Inflammatory macrophage (primary cell): ENCODE data around the gene KMO.

Experiments used
- DNase-seq, 2 donors: peaks; one replicate each; pipeline ENCODE4 v3.0.0-alpha.2; 2020 to 2022

KMO gene

DNA sequence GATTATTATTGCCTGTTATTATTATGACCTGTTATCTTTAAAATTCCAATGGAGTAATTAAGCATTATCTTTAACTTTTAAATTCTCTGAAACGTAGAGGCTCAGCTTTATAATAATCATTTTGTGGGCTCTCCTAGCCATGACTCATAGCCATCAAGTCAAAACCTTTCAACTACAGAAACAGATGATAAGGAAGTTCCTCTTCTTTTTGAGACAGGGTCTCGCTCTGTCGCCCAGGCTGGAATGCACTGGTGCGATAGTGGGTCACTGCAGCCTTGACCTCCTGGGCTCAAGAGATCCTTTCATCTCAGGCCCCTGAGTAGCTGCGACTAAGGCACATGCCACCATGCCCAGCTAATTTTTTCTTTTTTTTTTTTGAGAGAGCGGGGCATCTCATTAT lies 64.5 kb downstream of the KMO start:
- peak in 1 of 2 donors; percentile 2 for DNase-seq

DNA sequence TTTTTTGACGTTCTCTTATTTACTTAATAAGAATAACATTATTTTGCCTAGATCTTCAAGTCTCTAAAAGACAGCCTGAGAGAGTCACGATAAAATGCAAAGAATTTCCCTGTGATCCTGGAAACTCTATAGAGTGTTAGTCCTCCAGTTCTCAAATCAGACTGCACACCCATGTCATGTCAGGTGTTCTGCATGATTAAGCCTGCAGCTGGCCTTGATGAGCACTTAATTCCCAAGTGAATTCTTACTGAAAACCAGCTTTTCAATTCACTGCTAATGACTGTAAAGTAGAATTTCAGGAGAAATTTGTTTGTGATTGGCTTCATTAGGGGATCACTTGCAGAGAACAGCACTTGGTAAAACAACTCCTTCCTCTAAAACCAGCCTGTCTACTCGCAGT lies 66.1 kb downstream of the KMO start:
- DNase-seq: peak in 1 of 2 donors; percentile 1

DNA sequence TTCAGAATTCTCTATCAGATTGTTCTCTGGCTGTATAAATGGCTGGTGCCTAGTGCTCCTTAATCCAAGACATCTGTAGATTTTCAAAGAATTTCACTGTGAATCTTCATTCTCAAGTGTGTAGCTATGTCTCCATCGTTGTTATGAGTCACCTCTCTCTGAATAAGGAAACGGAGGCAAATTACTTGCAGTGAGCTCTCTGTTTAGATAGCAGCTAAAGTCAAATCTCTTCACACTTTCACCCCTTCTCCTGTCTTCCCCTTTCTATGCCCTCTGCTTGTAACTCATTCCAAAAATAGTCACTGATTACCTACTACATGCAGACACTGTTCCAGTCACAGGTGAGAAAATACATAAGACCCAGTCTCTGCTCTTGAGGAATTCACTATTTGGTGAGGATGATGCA lies 68.3 kb downstream of the KMO start:
- DNase-seq: peak; percentile 45 to 47

DNA sequence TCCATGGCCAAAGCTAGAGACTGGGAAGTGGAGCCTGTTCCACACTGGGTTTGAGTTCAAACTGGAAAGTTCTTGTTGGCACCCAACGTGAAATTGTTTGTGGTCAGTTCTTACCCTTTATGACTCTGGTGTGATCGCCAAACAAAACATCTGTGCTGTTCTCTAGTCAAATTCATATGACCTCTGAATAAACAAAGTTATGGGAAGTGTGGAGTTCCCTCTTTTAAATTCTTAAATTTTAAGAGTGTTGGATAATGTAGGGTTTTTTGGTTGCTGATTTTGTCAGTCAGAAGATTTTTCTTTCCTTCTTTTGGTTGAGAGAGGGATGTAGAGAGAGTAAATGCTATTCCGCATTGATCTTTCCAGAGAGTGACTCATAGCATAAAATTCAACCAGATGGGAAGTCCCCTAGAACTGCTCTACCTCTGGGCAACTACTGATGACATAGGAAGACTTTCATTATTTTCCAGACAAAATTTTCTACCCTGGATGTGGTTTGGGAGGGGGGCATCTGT lies 71.6 kb downstream of the KMO start:
- peak; percentile 64 to 76 for DNase-seq

DNA sequence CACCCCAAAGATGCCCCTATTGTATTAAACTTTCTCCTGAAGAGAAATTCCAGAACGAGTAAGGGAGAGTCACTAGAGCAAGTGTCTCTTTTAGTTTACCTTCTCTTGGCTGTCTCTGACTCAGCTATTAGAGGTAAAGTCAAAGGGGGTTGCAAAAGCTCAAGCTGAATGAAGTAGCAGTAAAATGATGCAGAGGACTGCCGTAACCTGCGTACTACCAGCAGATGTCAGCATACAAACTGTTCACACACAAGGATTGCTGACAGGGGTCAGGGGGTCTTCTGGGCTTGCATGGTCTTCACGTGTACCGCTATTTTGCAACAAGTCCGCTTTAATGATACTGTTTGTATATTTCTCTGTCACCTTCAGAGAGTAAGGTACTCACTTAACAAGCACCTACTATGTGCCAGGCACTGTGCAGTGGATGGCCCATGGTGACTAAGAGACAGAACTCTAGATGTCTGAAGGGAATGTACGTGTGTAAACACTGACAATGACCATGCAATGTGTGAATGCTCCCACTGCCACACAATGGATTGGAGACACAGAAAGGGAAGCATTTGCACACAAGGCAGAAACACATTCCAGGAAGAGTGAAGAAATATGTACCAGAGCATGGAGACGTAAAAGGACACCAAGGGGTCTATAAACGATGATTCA lies 73.1 kb downstream of the KMO start:
- peak in 1 of 2 donors; percentile 14 for DNase-seq

DNA sequence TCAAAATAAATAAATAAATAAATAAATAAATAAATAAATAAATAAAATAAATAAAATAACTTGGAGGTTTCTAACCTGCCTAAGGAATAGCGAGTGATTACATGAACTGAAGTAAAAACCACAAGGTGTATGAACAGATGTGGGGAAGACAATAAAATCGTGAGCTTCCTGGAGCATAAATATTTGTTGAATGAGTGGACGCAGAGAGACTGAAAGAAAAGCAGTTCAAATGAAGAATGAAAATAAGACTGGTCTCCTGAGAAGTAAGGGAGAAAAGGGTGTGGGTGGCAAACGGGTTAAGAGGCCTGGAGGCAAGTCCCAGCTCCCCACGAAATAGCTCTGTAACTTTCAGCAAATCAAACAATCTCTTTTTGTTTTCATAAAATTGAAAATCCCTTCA lies 74.4 kb downstream of the KMO start:
- no peak for DNase-seq

- DNase-seq: no peak
Observed at GRCh38 chr1:241607497-241607896, 75.3 kb downstream of the KMO start.

GRCh38 chr1:241608379-241609033 lies 76.3 kb downstream of the KMO start:
- DNase-seq: peak; percentile 47 to 73

DNA sequence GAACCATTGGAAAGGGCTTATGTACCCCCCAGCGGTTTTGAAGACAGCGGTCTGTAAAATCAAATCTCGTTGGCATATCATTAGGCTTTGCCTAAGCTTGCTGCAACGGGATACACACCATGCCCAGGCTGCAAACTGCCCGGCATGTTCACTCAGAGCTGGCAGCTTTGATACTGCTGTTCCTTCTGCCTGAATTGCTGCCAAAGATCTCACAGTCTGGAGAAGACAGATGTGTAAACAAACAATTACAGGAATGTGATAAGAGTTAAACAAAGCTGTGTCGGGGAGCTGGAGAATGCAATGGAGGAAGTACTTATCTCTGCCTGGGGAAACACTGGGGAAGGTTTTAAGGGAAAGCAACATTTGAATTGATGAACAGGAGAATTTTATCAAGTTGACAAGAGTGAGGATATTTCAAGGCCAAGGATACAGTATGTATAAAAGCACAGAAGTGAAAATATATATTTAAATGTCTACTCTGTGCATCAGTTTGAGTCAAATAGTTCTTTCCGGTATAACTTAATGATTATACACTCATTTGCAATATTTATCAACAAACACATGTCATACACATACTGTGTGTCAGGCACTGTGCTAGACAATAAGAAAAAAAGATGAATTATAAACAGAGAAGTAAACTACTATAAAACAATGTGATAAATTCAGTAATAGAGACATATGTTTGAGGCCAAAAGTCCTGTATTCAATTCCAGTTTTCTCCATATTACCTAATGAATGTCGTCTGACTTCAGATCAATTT lies 78.1 kb downstream of the KMO start:
- peak in 1 of 2 donors; percentile 1 for DNase-seq

DNA sequence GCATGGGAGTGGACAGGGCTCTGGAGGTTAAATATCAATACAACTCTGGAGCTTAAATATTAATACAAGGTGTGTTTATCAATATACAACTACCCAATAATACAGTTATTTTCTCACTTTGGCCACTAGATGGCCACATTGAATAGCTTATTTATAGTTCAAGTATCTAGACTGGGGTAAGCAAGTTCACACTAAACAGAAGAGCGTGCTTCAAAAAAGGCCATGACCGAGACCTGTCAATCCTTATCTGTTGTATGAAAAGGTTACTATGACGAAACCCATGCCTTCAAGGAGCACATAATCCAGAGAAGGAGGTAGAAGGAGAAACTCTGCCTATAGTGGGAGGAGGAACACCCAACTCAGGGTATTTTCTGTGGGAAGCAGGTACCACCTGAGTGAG lies 78.9 kb downstream of the KMO start:
- DNase-seq: peak; percentile 57 to 79

DNA sequence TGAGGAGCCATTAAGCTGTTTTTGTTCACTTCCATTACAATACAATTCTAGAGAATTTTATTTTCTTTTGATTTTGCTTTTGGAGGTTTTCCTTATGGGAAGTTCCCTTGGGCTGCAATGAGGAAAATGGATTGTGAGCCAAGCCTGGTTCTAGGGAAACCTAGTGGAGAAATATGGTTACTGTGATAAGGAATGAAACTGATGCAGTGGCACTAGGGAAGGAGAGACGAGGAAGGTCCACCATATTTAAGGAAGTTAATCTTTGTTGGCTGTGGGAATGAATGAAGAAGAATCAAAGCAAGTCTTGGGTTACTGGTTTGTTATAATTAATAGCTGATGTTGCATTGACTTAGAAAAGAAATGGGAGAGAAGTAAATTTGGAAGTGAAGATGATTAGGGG lies 79.6 kb downstream of the KMO start:
- peak; percentile 5 to 31 for DNase-seq

- peak; percentile 89 to 92 for DNase-seq
Observed at GRCh38 chr1:241612533-241613477, 80.6 kb downstream of the KMO start.

DNA sequence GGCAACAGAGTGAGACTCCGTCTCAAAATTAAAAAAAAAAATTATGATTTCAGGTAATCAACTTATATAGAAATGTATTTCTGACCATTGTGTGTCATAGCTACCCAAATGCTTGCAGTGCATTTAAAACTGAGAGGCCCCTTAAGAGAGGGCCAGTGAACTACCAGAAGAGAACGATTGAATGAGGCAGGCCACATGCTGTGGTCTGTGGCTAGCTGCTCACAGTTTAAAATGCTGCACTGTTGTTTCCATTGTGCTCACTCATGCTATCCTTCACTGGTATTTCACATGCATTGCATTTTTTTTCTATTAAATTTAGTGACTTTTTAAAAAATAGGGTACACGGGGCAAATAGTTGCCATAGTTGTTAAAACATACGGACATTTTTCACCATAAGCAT lies 82.0 kb downstream of the KMO start:
- no peak for DNase-seq

DNA sequence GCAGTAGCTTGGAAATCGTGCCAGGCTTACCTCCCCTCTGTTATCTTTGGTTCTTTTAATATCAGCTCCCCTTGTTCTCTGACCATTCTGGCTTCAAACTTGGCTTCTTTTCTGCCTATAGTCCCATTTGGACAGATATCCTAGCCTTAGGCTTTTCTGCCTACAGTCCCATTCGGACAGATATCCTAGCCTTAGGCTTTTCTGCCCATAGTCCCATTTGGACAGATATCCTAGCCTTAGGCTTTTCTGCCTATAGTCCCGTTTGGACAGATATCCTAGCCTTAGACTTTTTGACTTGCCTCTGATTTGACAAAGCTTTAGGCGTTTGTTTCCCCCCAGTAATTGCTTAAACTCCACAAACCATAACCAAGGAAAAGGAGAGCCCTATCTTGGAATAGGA lies 82.4 kb downstream of the KMO start:
- no peak for DNase-seq

DNA sequence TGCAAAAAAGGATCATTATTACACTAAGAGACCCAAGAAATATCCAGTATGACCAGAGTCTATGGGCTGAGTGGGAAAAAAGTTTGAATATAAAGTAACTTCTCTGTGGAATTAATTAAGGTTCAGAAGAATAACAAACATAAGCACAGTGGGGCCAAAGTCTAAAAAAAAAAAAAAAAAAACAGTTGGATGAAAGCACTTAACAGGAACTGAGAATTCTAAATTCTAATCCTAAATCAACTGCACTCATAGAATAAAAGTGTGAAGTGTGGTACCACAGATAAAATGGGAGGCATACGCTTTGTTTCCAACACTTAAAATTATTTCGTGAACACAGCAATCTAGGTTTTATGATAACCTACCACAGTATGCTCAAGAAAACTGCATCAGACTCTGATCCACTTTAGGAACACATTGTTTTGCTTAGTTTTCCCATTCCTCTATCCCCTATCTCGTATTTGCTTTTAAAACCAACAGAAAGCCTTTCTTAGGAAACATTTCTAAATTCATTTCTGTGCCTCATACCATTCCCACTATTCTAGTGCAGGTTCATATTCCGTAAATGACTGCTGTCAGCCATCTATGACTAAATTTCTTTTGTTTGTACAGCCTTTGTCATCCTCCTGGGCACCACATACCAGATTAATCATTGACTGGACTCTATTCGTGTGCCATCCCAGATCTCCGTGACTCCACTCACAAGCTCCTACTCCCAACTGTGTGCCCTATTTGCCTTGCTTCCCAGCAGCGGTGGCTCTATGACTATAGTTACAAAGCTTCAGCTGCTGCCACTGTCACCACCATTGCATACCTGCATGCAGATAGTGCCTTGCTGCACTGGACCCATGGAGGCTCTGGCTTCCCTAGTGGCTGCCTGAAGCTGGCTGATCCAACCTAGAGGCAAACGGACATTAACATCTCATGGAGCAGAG lies 83.1 kb downstream of the KMO start:
- DNase-seq: no peak

- DNase-seq: no peak
Observed at GRCh38 chr1:241617426-241617825, 85.2 kb downstream of the KMO start.

DNA sequence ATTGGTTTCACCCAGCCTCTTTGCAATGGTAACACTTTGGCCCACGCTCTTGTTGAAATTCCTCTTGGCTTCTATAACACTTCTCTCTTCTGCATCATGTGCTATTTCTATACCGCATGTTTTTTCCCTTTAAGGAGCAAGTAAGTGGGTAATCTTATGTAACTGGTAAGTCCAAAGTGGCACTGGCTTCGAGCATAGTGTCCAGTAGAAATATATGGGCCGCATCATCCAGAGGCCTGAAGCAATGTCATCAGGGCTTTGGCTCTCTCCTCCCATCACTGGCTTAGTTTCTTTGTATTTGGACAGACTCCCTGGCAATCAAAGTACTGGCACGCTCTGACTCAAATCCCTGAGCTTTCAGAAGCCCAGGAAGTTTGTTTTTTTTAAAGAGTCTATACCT lies 90.5 kb downstream of the KMO start:
- peak; percentile 54 to 63 for DNase-seq

- no peak for DNase-seq
Observed at GRCh38 chr1:241624935-241625334, 92.8 kb downstream of the KMO start.

GRCh38 chr1:241627453-241628259 lies 95.5 kb downstream of the KMO start:
- peak; percentile 71 to 77 for DNase-seq

GRCh38 chr1:241630005-241630404 lies 97.8 kb downstream of the KMO start:
- DNase-seq: no peak
